Activated CD8-positive, alpha-beta T cell treated with anti-CD3 and anti-CD28 coated beads for 36 hours (primary cell): ENCODE data around the gene VSTM2L. TPM values are rescaled to one million over a fixed set of nuclear protein-coding genes. Genes with fewer than 3 reads are reported as not detected.

Experiments used
- ATAC-seq: fragments of 200-7000 bp; cut with Tn5 transposase; one replicate; pipeline ENCODE4 v1.10.0; 2021; ENCODE audit warnings: mild to moderate bottlenecking, moderate library complexity
- CTCF ChIA-PET: fragments of 350-600 bp; sonication (Branson Sonifier 250); formaldehyde crosslinking; loops from one replicate; lab custom pipeline; 2021; ENCODE audit warnings: antibody characterized with exemption; lab: Charles Lee
- POLR2A ChIA-PET: fragments of 350-600 bp; sonication (Branson Sonifier 250); formaldehyde crosslinking; loops from one replicate; lab custom pipeline; 2021; ENCODE audit warnings: antibody characterized with exemption; lab: Charles Lee
- DNase-seq: peaks from one replicate; pipeline ENCODE4 v3.0.0-alpha.2; 2020
- H3K27ac Mint-ChIP-seq: one replicate; pipeline ENCODE4 v1.8.0; 2021; ENCODE audit warnings: mild to moderate bottlenecking, mixed read lengths
- H3K27me3 Mint-ChIP-seq: one replicate; pipeline ENCODE4 v1.8.0; 2021; ENCODE audit warnings: mixed read lengths
- H3K36me3 Mint-ChIP-seq: one replicate; pipeline ENCODE4 v1.8.0; 2021; ENCODE audit warnings: low read depth, mixed read lengths
- H3K4me1 Mint-ChIP-seq: one replicate; pipeline ENCODE4 v1.8.0; 2021; ENCODE audit warnings: low read depth, mixed read lengths
- H3K4me3 Mint-ChIP-seq: one replicate; pipeline ENCODE4 v1.8.0; 2021; ENCODE audit warnings: mild to moderate bottlenecking, moderate library complexity, mixed read lengths
- H3K9me3 Mint-ChIP-seq: one replicate; pipeline ENCODE4 v1.8.0; 2021; ENCODE audit warnings: mixed read lengths
- intact Hi-C: fragments of 100-400 bp; cut with micrococcal nuclease; formaldehyde crosslinking; loops from one replicate; pipeline ENCODE4 v1.10.0; 2022
- total RNA-seq, 2 experiments: library from RNA; stranded (reverse); gene quantifications; one replicate each; pipeline ENCODE4 v1.2.3, GENCODE V29; 2021
- TF ChIP-seq, protein P1 (sequence below): fragments of 200-600 bp; IDR thresholded peaks from one replicate; pipeline ENCODE4 v1.8.0; 2022; ENCODE audit warnings: antibody characterized with exemption, mild to moderate bottlenecking

The VSTM2L gene
- total RNA-seq, 2 experiments from 2014 or later: not detected

GRCh38 chr20:37922016-37922415, 19.1 kb downstream of the VSTM2L start:
- no peaks in the 10 kb centered on the region for H3K9me3 Mint-ChIP-seq
- peak; percentile 65 for DNase-seq
- POLR2A ChIA-PET: no interaction called here
- ATAC-seq: peak; percentile 85
- CTCF ChIA-PET: no interaction called here
- intact Hi-C loops: no loop called here
- H3K36me3 Mint-ChIP-seq: no peaks in the 10 kb centered on the region
- peaks cover 9% of the 10 kb centered on the region for H3K27me3 Mint-ChIP-seq
- H3K27ac Mint-ChIP-seq: no peak overlapping the region
- TF ChIP-seq, protein P1, sequence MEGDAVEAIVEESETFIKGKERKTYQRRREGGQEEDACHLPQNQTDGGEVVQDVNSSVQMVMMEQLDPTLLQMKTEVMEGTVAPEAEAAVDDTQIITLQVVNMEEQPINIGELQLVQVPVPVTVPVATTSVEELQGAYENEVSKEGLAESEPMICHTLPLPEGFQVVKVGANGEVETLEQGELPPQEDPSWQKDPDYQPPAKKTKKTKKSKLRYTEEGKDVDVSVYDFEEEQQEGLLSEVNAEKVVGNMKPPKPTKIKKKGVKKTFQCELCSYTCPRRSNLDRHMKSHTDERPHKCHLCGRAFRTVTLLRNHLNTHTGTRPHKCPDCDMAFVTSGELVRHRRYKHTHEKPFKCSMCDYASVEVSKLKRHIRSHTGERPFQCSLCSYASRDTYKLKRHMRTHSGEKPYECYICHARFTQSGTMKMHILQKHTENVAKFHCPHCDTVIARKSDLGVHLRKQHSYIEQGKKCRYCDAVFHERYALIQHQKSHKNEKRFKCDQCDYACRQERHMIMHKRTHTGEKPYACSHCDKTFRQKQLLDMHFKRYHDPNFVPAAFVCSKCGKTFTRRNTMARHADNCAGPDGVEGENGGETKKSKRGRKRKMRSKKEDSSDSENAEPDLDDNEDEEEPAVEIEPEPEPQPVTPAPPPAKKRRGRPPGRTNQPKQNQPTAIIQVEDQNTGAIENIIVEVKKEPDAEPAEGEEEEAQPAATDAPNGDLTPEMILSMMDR: no peak
- H3K4me1 Mint-ChIP-seq: peaks cover 8% of the 10 kb centered on the region
- no peak overlapping the region for H3K4me3 Mint-ChIP-seq

DNA sequence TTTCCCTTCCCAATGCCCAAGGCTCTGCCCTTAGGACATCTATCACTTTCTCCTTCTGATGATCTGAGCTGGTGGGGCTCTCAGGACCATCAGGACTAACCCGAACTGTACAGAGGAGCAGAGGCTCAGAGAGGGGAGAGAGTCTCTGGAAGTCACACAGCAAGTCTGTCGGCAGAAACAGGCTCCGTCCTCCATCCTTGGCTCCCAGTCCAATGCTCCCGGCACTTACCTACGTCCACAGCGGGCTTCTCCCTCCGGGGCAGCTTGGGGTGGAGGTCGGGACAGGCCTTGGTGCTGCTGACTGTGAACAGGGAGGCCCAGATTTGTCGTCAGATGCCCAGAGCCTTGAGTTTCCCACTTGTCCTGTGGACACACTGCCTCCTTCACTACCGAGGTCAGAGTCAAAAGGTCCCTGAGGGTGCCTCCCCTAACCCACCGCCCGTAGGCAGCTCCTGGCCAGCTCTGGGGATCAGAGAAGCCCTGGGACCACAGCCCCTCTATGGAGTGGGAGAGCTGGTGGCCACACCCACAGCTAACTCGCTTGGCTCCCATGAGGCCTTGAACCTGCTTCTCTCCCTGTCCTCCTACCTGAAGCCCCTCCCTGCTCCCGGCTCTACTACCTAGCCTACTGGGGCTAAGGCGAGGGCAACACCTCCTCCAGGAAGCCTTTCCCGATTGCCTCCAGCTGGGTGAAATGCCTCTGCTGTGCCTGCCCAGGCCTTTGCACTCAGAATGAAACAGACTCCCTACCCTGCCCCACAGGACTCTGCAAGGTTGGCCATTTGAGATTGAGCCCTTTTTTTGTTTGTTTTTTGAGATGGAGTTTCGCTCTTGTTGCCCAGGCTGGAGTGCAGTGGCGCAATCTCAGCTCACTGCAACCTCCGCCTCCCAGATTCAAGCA, 22.6 kb downstream of the VSTM2L start:
- Mint-ChIP-seq H3K27me3 (peaks cover 4% of the 10 kb centered on the region), H3K4me3 (no peak overlapping the region), H3K36me3 (no peaks in the 10 kb centered on the region), H3K27ac (no peak overlapping the region), H3K4me1 (peaks cover 8% of the 10 kb centered on the region), H3K9me3 (no peaks in the 10 kb centered on the region)
- ChIA-PET POLR2A (no interaction called here), CTCF (no interaction called here)
- no peak for ATAC-seq
- intact Hi-C loops: no loop called here
- no peak for DNase-seq
- TF ChIP-seq, protein P1: no peak

GRCh38 chr20:37926612-37927011, 23.7 kb downstream of the VSTM2L start:
- ATAC-seq (no peak), DNase-seq (no peak)
- Mint-ChIP-seq H3K4me3 (no peak overlapping the region), H3K4me1 (peaks cover 6% of the 10 kb centered on the region), H3K27me3 (peaks cover 2% of the 10 kb centered on the region), H3K9me3 (no peaks in the 10 kb centered on the region), H3K36me3 (no peaks in the 10 kb centered on the region), H3K27ac (no peak overlapping the region)
- TF ChIP-seq, protein P1: no peak
- intact Hi-C loops: no loop called here
- POLR2A ChIA-PET: no interaction called here
- CTCF ChIA-PET: no interaction called here

DNA sequence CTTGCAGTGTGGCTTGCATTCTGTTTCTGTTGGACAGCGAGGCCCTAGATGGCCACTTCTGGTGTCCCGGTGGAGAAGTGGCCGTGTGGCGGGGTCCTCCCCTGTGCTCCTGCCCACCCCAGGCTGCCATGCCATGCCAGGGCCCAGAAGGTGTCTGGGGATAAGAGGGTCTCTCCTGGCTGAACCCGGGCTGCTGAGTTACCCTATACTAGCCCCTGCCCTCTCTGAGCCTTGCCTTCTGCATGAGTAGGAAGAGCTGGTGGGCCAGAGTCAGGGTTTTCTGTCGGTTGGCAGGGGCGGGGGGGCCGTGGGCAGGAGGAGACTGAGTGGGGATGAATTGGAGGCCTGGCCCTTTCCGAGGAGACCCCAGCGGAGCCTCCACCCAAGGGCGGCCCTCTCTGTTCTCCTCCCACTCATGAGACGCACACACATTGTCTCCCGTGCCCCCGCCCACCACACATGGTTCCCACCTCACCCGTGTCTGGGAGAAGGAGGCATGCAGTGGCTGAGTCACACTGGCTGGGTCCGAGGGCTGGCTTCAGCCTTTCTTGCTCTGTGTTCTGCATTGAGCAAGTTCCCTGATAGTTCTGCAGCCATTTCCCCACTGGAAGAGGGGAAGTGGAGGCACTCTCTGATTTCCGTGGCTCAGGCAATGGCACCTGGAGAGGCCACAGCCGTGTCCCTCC, 24.6 kb downstream of the VSTM2L start:
- Mint-ChIP-seq H3K9me3 (no peaks in the 10 kb centered on the region), H3K36me3 (no peaks in the 10 kb centered on the region), H3K27ac (no peak overlapping the region), H3K27me3 (peaks cover 3% of the 10 kb centered on the region), H3K4me3 (no peak overlapping the region), H3K4me1 (no peaks in the 10 kb centered on the region)
- POLR2A ChIA-PET: no interaction called here
- CTCF ChIA-PET: no interaction called here
- DNase-seq (no peak), ATAC-seq (no peak)
- intact Hi-C loops: no loop called here
- TF ChIP-seq, protein P1: no peak
